HG03135 (cell line): ENCODE data around the gene PALD1.
A peak's percentile ranks its signal among the peaks of the same experiment; 100 is the strongest.

ENCODE experiments used
- ATAC-seq: cut with Tn5 transposase; IDR thresholded peaks from one replicate; pipeline ENCODE4 v1.9.1; 2021; ENCODE audit warnings: mild to moderate bottlenecking, moderate library complexity; ENCODE audit not compliant: unreplicated experiment

Gene PALD1

DNA sequence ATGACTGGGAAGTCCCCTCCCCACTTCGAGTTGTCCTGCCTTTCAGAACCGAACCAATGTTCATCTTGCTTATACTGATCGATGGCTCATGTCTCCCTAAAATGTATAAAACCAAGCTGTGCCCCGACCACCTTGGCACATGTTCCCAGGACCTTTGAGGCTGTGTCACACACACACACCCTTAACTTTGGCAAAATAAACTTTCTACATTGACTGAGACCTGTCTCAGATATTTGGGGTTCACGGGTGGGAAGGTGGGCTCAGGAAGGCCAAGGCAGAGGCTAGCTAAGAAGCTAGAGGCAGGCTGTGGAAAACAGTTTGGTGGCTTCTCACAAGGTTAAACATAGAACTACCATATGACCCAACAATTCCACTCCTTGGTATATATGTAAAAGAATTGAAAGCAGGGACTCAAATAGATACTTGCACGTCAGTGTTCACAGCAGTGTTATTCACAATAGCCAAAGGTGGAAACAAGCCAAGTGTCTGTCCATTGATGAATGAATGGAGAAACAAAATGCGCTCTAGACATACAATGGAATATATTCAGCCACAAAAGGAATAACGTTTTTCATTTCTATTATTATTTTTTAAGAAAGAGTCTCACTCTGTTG is 108.6 kb downstream of the PALD1 start:
- ATAC-seq = peak; percentile 44

- no peak for ATAC-seq
Observed at GRCh38 chr10:70588255-70588654, 109.7 kb downstream of the PALD1 start.

DNA sequence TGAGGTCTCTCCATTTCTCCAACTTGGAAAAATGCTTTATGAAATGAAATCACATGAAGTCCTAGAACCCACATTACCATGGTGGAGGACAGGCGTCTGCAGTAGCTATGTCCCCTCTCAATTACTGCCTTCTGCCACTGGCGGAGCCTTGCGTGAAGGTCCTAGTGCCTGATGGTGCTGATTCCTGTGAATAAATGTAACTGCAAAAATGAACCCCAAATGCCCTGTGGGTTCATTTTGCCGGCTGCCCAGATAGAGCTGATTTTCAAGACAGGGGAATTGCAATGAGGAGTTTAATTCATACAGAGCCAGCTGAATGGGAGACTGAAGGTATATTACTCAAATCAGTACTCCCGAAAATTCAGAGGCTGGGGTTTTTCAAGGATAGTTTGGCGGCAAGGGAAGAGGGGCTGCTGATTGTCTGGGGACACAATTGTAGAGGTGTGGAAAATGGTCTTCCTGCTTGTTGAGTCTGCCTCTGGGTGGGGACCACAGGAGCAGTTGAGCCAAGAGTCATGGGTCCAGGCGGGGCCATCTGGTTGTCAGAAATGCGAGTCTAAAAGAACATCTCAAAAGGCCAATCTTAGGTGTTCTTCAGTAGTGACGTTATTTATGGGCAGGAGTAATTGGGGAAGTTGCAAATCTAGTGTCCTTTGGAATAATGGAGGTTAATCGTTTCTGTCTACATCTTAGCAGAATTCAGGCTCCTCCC is 110.4 kb downstream of the PALD1 start:
- ATAC-seq = no peak

DNA sequence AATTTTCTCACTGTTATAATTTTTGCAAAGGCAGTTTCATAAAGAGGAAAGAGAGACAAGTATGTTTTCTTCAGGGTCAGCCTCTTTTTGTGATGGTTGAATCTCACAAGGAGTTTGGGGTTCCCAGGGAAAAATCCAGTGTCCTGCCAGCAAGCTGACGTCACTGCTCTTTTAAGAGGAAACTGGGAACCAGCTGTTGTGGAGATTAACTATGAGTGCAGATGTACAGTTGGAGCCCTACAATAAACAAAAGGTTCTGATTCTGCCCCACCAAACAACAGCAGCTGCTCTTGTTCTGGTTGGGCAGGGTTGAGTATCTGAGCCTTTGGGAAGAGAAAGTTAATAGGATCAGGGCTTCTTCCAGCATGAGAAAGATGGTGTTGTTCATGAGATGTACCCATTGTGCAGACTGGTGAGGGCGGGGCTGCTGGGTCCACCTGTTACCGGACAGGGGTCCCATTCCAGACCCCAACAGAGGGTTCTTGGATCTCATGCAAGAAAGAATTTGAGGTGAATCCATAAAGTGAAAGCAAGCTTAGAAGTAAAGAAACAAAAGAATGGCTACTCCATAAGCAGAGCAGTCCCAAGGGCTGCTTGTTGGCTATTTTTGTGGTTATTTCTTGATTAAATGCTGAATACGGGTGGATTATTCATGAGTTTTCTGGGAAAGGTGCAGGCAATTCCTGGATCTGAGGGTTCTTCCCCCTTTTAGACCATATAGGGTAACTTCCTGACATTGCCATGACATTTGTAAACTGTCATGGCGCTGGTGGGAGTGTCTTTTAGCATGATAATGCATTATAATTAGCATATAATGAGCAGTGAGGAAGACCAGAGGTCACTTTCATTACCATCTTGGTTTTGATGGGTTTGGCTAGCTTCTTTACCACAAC is 111.4 kb downstream of the PALD1 start:
- no peak for ATAC-seq

DNA sequence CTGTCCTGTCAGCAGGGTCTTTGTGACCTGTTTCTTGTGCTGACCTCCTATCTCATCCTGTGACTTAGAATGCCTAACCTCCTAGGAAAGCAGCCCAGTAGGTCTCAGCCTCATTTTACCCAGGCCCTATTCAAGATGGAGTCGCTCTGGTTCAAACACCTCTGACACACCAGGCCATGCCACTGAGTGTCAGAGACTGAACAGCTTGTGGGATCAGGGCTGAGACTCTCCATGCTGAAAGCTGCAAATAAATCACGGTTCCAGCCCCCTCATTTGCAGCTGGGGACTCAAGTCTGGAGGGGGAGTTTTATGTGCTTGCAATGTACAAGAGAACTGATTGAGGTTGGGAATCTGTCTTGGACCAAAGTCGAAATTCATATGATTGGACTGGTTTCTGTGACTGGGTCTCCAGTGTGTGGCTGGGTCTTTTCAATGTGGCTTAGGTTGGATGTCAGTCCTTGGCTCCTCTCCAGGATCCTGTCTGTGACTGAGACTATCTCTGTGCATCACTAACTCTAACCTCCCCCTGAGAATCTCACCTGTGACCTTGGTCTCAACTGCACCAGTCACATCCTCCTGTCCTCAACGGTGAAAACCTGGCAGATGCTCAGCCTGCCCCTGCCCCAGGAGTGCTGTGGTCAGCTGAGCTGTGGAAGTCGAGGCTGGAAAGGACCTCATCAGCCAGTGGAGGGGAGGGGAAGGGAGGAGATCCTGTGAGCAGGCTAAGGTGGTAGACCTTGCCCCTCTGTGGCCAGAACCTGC is 112.3 kb downstream of the PALD1 start:
- no peak for ATAC-seq

GRCh38 chr10:70592186-70592735 is 113.7 kb downstream of the PALD1 start:
- no peak for ATAC-seq

- no peak for ATAC-seq
Observed at GRCh38 chr10:70592746-70593512, 114.4 kb downstream of the PALD1 start.

GRCh38 chr10:70593513-70593890 is 114.9 kb downstream of the PALD1 start:
- no peak for ATAC-seq

GRCh38 chr10:70594161-70594560 is 115.6 kb downstream of the PALD1 start:
- ATAC-seq = no peak

GRCh38 chr10:70595566-70596016 is 117.0 kb downstream of the PALD1 start:
- ATAC-seq = no peak

DNA sequence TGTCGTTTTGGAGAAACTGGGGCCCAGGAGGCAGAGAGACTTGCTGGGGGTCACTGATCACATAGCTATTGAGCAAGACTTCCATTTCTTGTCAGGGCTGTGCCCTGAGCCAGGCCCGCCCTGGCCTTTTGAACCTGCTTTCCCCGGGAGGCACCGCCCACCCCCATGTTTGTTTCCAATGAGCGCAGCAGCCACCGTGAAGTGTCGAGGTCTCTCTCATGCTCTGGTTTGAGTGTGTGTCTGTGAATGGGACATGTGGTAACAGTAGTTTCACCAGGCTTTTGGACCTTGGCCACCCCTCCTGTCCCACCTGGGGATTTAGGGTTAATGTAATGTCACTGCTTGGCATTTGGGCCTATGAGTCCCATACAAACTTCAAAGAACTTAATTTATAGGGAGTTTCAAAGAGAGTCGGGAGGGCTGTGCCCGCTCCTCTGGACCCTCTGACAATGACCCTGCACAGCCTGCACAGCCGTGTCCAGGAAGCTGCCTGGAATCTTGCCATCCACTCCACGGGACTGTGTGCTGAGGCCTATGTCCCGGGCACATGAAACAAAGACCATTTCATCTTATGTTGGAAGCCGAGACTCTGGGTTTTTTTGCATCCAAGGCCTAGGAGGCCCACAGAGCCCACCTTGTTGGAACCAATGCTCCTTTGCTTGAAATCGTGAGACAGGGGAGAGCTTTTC is 117.7 kb downstream of the PALD1 start:
- ATAC-seq = no peak

DNA sequence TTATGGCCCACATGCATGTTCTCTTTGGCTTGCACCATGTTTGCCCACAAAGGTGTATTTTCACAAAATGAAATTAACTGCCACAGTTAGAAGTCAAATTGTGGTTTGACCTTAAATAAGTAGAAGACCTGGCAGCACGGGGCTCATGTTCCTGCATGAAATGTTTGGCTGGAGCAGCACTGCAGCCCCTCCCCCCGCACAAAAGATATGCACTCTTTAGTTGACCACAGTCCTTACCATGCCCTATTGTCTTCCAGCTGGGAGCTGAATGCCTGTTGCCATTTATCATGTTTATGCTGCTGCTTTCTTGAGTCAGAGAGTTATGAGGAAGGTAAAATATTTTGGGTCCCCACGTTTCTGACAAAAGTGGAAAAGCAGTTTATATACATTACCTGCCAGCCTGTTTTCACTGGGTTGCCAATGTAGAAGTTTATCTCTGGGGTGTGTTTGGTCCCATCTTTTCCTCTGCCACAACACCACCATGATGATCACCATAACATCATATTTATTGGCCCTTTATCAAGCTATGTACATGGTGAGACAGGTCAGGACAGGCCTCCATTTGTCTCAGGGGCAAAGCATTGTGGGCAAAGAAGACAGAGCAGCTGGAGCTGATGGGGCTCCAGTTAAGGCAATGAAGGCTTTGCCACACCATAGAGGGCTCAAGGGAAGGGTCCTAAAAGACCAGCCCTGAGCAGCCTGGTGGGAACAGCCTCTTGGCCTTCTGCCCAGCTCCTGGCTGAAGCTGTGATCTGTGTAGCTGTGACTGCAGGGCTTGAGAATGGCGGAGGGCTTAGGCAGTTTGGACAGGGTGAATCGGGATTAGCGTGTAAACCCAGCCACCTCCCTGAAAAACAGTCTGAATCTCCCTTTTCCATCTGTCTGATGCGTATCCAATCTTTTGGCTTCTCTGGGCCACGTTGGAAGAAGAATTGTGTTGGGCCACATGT is 118.6 kb downstream of the PALD1 start:
- no peak for ATAC-seq

DNA sequence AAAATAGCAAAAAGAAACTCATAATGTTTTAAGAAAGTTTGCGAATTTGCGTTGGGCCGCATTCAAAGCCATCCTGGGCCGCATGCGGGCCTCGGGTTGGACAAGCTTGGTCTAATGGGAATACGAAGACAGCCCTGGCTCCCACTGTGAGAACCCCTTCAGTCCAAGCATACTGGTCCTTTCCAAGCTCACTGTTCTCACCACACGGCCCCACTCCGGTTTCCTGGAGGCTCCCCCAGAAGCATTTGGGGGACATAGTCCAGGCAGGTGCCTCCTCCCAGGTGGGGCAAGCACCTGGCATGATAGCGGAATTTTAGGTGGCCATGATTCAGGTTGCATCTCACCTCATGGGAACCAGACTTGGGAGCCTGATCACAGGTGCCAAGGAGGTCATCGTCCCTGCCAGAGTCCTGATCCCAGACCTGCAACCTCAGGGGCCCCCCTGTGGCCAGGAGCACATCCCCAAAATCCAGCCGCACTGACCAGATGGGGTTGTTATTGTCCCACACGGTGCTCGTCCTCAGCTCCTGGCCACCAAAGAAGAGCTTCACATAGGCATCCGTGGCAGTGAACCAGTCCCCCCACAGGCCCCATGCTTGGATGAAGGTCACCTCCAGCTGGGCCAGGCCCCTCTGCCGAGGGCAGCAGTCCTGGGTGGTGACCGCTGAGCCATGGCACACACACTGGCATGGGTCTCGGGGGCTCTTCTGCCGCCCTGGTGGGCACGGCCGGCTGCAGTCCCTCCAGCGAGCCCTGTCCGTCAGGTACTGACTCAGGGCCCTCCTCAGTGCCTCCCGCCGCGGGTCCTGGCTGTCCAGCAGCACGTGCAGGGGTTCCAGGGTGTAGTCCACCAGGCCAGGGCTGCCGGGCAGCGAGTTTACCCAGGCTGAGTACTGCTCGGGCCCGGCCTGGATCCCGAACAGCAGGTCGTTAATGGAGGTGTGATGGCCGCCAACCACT is 119.6 kb downstream of the PALD1 start:
- ATAC-seq = no peak

DNA sequence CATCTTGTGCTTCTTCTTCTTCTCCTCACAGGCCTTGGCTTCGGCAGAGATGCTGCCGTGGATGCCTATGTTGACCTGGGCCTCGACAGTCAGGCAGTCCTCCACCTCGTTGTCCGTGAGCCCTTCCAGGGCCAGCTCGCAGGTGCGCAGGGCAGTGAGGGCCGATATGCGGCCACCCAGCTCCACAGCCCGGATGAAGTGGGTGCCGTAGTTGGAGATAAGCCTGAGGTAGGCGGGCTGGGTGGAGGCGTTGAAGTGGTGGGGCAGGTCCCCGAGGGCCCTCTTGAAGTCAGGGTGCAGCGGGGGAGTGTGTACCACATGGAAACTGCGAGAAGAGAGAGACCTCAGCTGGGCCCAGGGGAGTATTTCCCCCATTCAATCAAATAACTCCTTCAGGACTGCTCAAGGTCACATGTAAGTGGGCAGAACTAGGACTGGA is 120.3 kb downstream of the PALD1 start:
- ATAC-seq = no peak

- no peak for ATAC-seq
Observed at GRCh38 chr10:70599319-70599718, 120.8 kb downstream of the PALD1 start.

GRCh38 chr10:70599791-70600190 is 121.2 kb downstream of the PALD1 start:
- ATAC-seq = no peak
